ENCODE results near the gene LITAF. TPM values are rescaled to one million over a fixed set of nuclear protein-coding genes. Genes with fewer than 3 reads are reported as not detected.

The LITAF gene
- total and polyA plus RNA-seq, 2 of the 4 experiments (the other 2 are of a cell fraction) = 113 to 206 TPM

- Histone ChIP-seq H2BK15ac (ENCODE audit: low read depth, low read length) (no peak overlapping the region), H3K27ac (ENCODE audit: insufficient read depth, low read length) (no peak overlapping the region), H3K4me1 (ENCODE audit: control insufficient read depth, insufficient read depth, low read length) (no peaks in the 10 kb centered on the region), H2AFZ (replicated peaks; ENCODE audit: low read length, poor library complexity) (no peak overlapping the region), H3K79me1 (ENCODE audit: low read depth in 1 of 2, low read length in 2 of 2) (no peaks in the 10 kb centered on the region), H3K9me1 (ENCODE audit: insufficient read depth, low read length) (no peaks in the 10 kb centered on the region), H2BK20ac (ENCODE audit: low read depth, low read length) (no peak overlapping the region), H3K14ac (replicated peaks; ENCODE audit: low read depth, low read length) (no peak overlapping the region), H3K4me3 (ENCODE audit: insufficient read depth, low read depth, low read length) (no peak overlapping the region), H3K56ac (ENCODE audit: extremely low read depth, insufficient read depth, low read length) (no peak overlapping the region; the same call in 1 of the 2 replicates), H3K4me2 (ENCODE audit: low read depth, low read length) (no peak overlapping the region), H2BK5ac (ENCODE audit: low read depth, low read length, poor library complexity, severe bottlenecking) (no peak overlapping the region), H4K20me1 (ENCODE audit: insufficient read depth, low read length) (no peaks in the 10 kb centered on the region), H4K8ac (ENCODE audit: low read depth in 2 of 2, low read length in 2 of 2) (no peak overlapping the region), H4K91ac (ENCODE audit: insufficient read depth, low read depth, low read length) (no peak overlapping the region), H3K9me3 (ENCODE audit: control insufficient read depth, insufficient read depth, low read length) (no peaks in the 10 kb centered on the region), H3K27me3 (ENCODE audit: control insufficient read depth, insufficient read depth, low read length) (peaks cover 10% of the 10 kb centered on the region), H2AK9ac (replicated peaks; ENCODE audit: low read depth, low read length, poor library complexity) (no peak overlapping the region), H3K9ac (ENCODE audit: low read depth, low read length) (no peak overlapping the region), H3K18ac (ENCODE audit: low read depth, low read length) (no peak overlapping the region), H2BK120ac (ENCODE audit: low read depth, low read length) (no peak overlapping the region), H4K5ac (ENCODE audit: low read depth, low read length) (no peak overlapping the region), H3K4ac (ENCODE audit: low read depth, low read length) (no peak overlapping the region), H3K36me3 (ENCODE audit: control insufficient read depth, insufficient read depth, low read length) (no peaks in the 10 kb centered on the region), H2AK5ac (ENCODE audit: low read depth, low read length) (no peak overlapping the region), H3K23ac (ENCODE audit: low read depth, low read length) (no peak overlapping the region)
- dilution Hi-C loops (cut with HindIII; ENCODE audit: low sequenced_read_pairs, unreplicated experiment) (no loop called here), intact Hi-C loops (cut with micrococcal nuclease) (no loop called here), in situ Hi-C loops (cut with MboI; ENCODE audit: low sequenced_read_pairs) (no loop called here)
- POLR2A ChIA-PET (ENCODE audit: unreplicated experiment) = no interaction called here
- no peak for DNase-seq
- no peak for ATAC-seq (ENCODE audit: low read depth)
- WGBS, 2 experiments (ENCODE audit: extremely low coverage in 2 of 2, insufficient read length in 1 of 2) = 83% methylated on average over 4 of the region's 6 CpGs; no CpG with 5 or more reads in 1 of the 2 experiments
- CTCF ChIA-PET = no interaction called here
- TF ChIP-seq RAD21 (IDR thresholded peaks at IDR 0.05; ENCODE audit: low read length) (no peak), USF2 (IDR thresholded peaks at IDR 0.05; ENCODE audit: low read depth, low read length) (no peak), SMC3 (IDR thresholded peaks at IDR 0.05; ENCODE audit: low read depth, low read length) (no peak)
- BruUV-seq (replicated peaks) = no TSS peak
Measured at GRCh38 chr16:11511801-11512200, 74.9 kb downstream of the LITAF start.
